Neural cell (in vitro differentiated cells): ENCODE measurements around the gene EN1.

Source experiments
- CTCF ChIP-seq: fragments of 450-650 bp; IDR thresholded peaks from 2 replicates; pipeline ENCODE4 v1.5.1; 2014; ENCODE audit warnings: antibody characterized with exemption, mild to moderate bottlenecking, moderate library complexity; ENCODE audit not compliant: poor library complexity, severe bottlenecking
- EP300 ChIP-seq: fragments of 450-650 bp; conservative IDR thresholded peaks from 2 replicates; pipeline ENCODE4 v1.6.1; 2014; ENCODE audit warnings: antibody characterized with exemption, mild to moderate bottlenecking, moderate library complexity; ENCODE audit not compliant: poor library complexity, severe bottlenecking
- EZH2 ChIP-seq: fragments of 200-600, 300-800 bp; shearing (Covaris generic), sonication (generic); IDR thresholded peaks from 2 replicates; pipeline ENCODE4 v1.6.1; 2014; ENCODE audit warnings: antibody characterized with exemption, low read length, borderline replicate concordance, mild to moderate bottlenecking; ENCODE audit not compliant: insufficient read depth, poor library complexity, severe bottlenecking
- POLR2AphosphoS5 ChIP-seq: IDR thresholded peaks from 2 replicates; pipeline ENCODE4 v1.6.1; 2012
- REST ChIP-seq: IDR thresholded peaks from 2 replicates; pipeline ENCODE4 v1.6.1; 2012; ENCODE audit warnings: borderline replicate concordance
- SMC3 ChIP-seq: fragments of 450-650 bp; conservative IDR thresholded peaks from 2 replicates; pipeline ENCODE4 v1.6.1; 2014; ENCODE audit warnings: antibody characterized with exemption, mild to moderate bottlenecking, moderate library complexity; ENCODE audit not compliant: poor library complexity

DNA sequence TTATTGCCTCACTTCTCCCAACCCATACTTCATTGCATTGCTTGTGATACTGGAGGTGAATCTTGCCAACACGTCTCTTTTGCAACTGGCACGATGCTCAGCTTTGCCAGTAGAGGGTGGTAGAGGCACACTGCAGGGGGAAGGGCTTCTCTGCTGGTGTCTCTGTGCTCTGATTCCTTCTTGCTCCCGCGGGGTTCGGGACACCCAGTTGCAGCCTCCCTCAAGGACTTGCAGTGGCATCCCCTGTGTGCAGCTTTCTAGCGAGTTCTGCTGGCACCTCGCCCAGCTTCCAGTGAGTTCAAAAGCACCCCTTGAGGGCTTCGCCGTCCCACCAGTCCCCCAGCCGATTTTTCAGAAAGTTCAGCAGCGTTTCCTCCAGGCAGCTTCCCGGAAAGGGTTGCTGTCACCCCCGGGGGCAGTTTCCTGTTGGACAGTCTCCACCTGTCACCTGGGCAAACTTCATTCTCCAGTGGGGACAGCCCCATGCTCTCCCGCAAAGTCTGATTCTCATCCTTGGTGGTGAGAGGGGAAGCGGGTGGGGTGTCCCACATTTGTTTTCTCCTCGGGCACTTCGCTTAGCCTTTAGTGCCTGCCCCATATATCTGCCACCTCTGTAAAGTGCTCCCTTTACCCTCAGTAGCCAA lies 35.4 kb upstream of the EN1 start:
- TF ChIP-seq CTCF, result peak; percentile 82
- no peak for TF ChIP-seq REST
- peak; percentile 76 for TF ChIP-seq SMC3
- TF ChIP-seq POLR2AphosphoS5, result no peak
- TF ChIP-seq EZH2, result no peak
- TF ChIP-seq EP300, result no peak
